Erythroblast (primary cell): ENCODE measurements around the gene SSC4D.
A peak's percentile ranks its signal among the peaks of the same experiment; 100 is the strongest.

ENCODE experiments used
- DNase-seq, 2 experiments: peaks; one replicate each; lab custom pipeline; 2025; lab: John Stamatoyannopoulos, UW
- GATA1 ChIP-seq: IDR thresholded peaks from 2 replicates; pipeline ENCODE4 v1.6.1; 2011; ENCODE audit warnings: low read depth, mild to moderate bottlenecking, control low read depth, low read length, moderate library complexity
- POLR2A ChIP-seq: IDR thresholded peaks from 2 replicates; pipeline ENCODE4 v1.6.1; 2011; ENCODE audit warnings: mild to moderate bottlenecking, low read length

The SSC4D gene

DNA sequence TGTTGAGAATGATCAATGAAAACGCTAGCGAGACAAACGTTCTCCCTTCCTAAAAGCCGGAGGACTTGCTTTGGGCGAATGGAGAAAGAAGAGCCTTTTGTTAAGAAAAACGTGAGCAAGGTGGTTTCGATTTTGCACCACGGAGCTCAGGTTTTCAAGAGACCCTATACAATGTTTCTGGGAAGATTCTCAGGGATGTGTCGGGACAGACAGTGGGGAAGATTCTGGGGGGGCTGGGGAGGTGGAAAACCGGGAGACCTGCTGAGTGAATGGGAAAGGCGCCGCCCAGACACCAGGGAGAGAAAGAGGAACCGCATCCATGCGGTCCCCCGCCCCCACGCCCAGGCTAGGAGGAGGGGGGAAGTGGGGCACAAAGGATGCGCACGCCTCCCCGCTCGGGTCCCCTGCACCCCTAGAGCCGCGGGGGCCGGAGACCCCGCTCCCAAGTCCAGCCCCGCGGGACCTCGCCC, 51.5 kb downstream of the SSC4D start:
- peak; percentile 69 to 76 for DNase-seq
- TF ChIP-seq GATA1 (no peak), POLR2A (no peak)

DNA sequence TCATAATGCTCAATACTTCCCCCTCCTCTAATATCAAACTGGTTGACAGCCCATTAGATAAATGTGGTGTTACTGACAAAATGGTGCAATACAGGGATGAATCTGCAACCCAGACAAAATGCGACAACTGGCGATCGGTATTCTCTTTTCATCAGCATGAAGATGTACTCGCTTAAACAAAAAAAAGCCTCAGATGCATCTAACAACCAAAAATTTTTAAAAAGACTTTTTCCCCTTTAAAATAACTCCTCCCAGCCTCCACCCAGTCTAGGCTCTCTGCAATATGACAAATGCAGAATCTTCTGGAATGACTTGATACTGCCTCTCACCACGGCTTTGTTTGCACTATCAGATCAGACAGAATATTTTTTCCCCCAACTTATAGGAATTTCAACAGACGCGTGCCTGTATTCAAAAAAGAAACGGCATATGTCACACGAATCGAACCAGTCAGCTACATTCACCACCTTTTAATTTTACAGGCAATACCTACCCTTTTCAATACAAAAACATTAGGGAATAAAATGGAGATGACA, 52.0 kb downstream of the SSC4D start:
- peak; percentile 65 to 72 for DNase-seq
- TF ChIP-seq POLR2A, result no peak
- TF ChIP-seq GATA1, result no peak

DNA sequence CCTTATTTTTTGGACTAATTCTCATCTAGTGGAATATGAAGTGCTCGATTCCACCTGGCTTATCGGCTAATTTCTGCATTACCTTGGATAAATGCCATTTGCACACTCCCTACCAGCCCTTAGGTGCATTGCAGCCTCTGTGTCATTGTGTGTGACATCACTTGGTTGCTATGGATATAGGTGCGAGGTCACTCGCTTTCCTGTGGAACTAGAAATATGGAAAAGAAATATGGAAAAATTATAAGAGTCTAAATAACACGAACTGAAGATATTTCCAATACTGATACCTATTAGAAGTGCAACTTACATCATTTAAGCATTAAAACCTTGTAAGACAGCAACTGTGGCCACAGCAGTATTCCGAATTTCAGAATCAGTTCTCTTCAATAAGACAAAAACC, 52.7 kb downstream of the SSC4D start:
- peak; percentile 54 to 74 for DNase-seq
- TF ChIP-seq POLR2A (no peak), GATA1 (no peak)

DNA sequence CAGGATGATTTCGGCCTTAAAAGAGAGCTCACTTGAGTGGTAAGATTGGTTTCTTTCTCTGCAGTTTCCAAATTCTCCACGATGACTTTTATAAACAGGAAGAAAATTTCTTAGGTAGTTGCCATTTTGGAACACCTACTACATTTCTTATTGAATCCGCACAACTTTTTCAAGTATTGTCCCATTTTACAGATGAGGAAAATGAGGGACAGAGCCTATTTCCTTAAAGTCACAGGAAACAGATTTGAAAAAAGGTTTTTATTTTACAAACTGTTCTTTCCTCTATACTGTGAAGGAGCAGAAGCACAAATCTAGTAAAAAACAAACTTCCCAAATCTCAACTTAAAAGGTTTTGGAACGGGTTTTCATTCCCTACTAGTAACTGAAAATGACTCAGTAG, 53.4 kb downstream of the SSC4D start:
- TF ChIP-seq POLR2A (no peak), GATA1 (no peak)
- DNase-seq, result no peak

DNA sequence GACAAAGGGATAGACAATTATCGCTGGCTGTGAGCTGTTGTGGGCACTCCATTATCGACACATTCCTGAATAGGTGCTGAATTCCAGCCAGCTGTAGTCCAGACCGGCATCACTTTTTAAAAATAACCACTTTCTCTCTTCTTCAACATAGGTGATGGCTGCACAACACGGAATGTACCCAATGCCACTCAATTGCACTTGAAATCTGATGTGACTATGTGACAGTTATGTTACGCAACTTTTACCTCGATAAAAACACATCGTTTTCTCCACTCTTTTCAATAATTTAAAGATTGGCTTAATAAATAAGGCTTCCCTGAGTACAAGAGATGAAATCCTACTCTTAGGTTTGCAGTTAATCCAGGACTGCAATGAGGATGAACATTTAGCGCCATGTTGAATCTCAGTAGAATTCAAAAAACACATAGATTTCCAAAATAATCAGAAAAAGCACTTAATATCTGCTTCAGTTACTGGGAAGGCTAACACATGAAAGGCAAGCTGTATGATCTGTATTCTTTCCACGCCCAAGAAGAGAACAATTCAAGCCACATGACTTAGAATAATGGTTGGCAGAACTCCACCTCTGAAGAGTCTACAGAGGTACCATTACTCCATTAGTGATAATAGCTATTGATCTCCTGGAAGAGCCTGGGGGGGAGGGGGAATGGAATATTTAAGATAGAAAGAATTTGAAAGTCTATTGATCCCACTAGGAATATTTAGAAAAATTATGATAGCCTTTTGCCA, 54.3 kb downstream of the SSC4D start:
- DNase-seq, result no peak
- TF ChIP-seq POLR2A (no peak), GATA1 (no peak)

GRCh38 chr7:76354516-76354915, 55.0 kb downstream of the SSC4D start:
- peak in 1 of 2 experiments; percentile 17 for DNase-seq
- TF ChIP-seq POLR2A (no peak), GATA1 (no peak)

- TF ChIP-seq POLR2A, result no peak
- TF ChIP-seq GATA1, result no peak
- DNase-seq, result no peak
These were observed 55.8 kb downstream of the SSC4D start for GRCh38 chr7:76353744-76354143.

DNA sequence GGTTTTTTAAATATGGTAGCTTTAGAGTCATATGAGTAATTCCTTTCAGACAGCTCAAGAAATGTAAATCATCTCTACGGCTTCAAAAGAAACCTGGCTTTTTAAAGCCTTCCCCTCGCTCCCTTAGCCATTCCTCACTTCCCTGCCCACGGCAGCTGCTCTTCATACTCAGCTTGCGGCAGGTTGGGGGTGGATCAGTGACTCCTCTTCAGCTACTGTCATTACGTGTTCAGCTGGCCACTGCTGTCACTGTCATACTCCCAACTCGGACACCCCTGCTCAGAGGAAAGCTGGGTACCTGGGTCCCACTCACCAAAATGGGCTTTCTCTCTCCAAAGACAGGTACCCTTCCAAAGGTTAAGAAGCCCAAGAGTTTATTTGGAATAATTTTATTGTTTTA, 57.3 kb downstream of the SSC4D start:
- DNase-seq, result no peak
- TF ChIP-seq POLR2A (no peak), GATA1 (no peak)

DNA sequence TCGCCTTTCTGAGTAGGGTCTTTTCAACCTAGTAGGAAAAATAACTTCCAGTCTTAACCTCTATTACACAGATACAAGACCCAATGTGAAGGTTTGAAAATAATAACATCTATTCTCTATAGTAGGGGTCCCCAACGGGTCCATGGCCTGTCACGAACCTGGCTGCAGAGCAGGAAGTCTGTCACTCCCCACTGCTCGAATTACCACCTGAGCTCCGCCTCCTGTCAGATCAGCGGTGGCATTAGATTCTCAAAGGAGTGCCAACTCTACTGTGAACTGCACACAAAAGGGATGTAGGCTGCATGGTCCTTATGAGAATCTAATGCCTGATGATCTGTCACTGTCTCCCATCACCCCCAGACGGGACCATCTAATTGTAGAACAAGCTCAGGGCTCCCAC, 58.1 kb downstream of the SSC4D start:
- no peak for DNase-seq
- TF ChIP-seq POLR2A (no peak), GATA1 (no peak)

DNA sequence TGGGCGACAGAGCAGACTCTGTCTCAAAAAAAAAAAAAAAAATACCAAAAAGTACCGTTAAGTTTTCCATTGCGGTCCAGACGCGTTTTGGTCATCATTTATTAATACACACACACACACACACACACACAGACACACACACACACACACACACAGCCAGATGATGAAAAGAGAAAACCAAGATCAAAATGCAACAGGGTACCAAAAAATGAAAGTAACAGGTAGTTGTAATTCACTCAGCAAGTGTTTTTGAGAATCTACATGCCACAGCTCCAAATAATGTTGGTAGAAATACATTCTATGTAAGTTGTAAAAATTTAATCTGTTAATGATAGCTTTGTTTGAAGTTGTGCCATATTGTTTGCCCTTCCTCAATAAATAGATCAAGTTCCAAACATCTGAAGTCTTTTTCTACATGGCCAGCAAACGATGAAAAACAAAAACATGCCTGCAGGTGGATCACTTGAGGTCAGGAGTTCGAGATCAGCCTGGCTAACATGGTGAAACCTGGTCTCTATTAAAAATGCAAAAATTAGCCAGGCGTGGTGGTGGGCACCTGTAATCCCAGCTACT, 60.1 kb downstream of the SSC4D start:
- TF ChIP-seq GATA1, result no peak
- no peak for TF ChIP-seq POLR2A
- no peak for DNase-seq

DNA sequence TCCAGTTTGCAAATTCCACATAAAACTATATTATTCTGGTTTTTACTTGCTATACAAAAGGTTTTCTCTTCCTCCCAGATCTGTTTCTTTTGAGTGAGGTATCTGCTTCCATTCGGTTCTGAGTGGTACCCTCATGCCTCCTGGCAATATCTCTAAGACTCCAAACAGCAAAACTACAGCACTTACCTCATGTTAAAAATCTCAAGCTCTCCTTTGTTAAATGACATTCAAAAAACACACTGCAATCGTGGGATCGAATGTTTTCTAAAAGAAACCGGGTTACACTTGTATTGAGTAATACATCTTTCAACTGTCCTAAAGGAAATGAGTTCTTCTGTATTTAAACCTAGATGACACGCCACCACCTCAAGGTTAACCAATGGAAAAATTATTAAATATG, 61.8 kb downstream of the SSC4D start:
- TF ChIP-seq POLR2A, result no peak
- no peak for TF ChIP-seq GATA1
- DNase-seq, result no peak

GRCh38 chr7:76346778-76347177, 62.7 kb downstream of the SSC4D start:
- TF ChIP-seq GATA1 (no peak), POLR2A (no peak)
- no peak for DNase-seq

- TF ChIP-seq GATA1, result no peak
- TF ChIP-seq POLR2A, result no peak
- no peak for DNase-seq
These were observed 63.4 kb downstream of the SSC4D start for GRCh38 chr7:76346097-76346496.

DNA sequence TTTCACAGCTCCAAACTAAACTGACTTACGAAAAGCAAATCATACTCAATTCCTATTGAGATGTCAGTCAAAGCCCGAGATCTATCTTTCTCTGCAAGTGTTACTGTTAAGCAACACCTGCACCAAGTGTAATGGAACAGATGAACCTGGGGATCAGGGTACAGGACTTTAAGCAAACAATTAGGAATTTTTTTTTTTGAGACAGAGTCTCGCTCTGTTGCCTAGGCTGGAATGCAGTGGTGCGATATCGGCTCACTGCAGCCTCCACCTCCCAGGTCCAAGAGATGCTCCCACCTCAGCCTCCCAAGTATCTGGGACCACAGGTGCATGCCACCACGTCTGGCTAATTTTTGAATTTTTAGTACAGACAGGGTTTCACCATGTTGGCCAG, 65.6 kb downstream of the SSC4D start:
- DNase-seq, result no peak

More for the DNA sequence above, 65.6 kb downstream of the SSC4D start:
- no peak for TF ChIP-seq GATA1
- TF ChIP-seq POLR2A, result no peak
